Suprapubic skin (tissue), 4 donors: ENCODE measurements around the gene PTPRN2.

Experiments
- CTCF ChIP-seq, 2 donors: fragments of 200-600 bp in 1 of 2; fragments of 450-650 bp in 1 of 2; sonication (generic) in 1 of 2; IDR thresholded peaks; one replicate each; pipeline ENCODE4 v1.5.1; 2016 to 2019; ENCODE audit warnings: antibody characterized with exemption in 2 of 2, mild to moderate bottlenecking in 1 of 2, moderate library complexity in 1 of 2
- EP300 ChIP-seq: sonication (generic); formaldehyde crosslinking; IDR thresholded peaks from one replicate; pipeline ENCODE4 v1.6.1; 2017; ENCODE audit warnings: antibody characterized with exemption
- POLR2A ChIP-seq, 2 donors: fragments of 450-650 bp; IDR thresholded peaks; one replicate each; pipeline ENCODE4 v1.6.1; 2017; ENCODE audit warnings: antibody characterized with exemption in 2 of 2, mild to moderate bottlenecking in 2 of 2, moderate library complexity in 2 of 2
- POLR2AphosphoS5 ChIP-seq, 3 donors: sonication (generic); formaldehyde crosslinking; IDR thresholded peaks; one replicate each; pipeline ENCODE4 v1.6.1; 2017; ENCODE audit warnings: antibody characterized with exemption in 3 of 3

GRCh38 chr7:158362912-158363905 is 224.4 kb downstream of the PTPRN2 start:
- TF ChIP-seq CTCF (IDR thresholded peaks at IDR 0.05), result no peak
- TF ChIP-seq POLR2A (IDR thresholded peaks at IDR 0.05), result no peak
- no peak for TF ChIP-seq POLR2AphosphoS5 (IDR thresholded peaks at IDR 0.05)
- no peak for TF ChIP-seq EP300
